HG03378 (cell line): ENCODE results near the gene E2F8.

Experiments used
- ATAC-seq: cut with Tn5 transposase; IDR thresholded peaks from one replicate; pipeline ENCODE4 v1.9.1; 2021; ENCODE audit warnings: mild to moderate bottlenecking, moderate library complexity; ENCODE audit not compliant: unreplicated experiment

E2F8 gene

DNA sequence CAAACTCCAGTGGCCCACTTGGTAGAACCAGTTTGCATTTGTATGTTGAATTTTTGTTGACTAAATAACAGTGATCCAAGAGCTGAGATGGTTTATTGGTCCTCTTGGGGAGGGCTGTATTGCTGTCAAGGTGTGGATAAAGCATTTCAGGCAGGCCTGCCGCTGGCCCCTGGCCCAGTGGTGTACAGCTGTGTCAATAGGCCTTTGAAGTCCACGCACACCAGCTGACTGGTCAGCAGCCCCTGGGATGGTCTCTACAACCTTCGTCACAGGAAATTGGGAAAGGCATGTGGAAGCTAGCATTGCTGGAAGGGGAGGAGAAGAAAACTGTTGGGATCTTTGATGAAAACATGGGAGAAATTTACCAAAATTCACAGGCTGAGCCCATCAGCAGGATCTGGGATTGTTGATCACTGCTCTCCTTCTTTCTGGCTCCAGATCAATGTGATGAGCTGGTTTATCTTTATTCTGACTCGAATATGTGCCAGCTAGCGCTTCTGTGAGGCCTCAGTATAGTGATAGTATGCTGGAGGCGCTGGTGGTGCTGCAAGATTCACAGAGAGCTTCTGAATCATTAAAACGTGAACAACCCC, 12.5 kb upstream of the E2F8 start:
- no peak for ATAC-seq

DNA sequence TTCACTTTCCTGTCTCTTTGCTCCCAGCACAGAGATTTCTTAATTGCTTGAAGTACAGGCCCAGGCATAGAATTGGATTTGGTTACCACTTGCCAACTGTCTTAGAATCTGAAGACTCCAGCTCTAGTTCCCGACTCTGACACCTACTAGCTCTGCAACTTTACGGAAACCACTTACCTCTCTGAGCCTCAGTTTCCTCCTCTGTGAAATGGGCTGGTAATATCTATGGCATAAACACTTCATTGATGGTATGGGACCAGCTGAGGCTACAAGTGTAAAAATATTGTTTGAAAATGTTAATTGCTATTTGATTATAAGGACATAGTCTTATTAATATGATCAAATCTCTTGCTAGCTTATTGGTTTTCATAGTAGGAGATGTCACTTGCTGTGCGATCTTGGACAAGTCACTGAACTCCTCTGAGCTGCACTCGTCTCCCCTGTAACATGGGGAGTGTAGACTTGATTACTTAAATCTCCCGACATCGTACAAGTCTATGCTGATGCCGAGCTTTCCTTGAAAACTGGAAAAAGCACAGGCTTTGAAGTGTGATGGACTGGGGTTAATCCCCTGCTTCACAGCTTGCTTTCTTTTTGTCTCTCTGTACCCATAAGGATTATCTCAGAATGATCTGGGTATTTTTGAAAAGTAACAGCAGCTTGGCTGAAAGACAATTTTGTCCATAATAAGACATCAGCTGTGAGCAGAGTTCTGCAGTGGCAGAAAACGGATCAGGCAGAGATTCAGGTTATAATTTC, 11.8 kb upstream of the E2F8 start:
- ATAC-seq, result no peak

DNA sequence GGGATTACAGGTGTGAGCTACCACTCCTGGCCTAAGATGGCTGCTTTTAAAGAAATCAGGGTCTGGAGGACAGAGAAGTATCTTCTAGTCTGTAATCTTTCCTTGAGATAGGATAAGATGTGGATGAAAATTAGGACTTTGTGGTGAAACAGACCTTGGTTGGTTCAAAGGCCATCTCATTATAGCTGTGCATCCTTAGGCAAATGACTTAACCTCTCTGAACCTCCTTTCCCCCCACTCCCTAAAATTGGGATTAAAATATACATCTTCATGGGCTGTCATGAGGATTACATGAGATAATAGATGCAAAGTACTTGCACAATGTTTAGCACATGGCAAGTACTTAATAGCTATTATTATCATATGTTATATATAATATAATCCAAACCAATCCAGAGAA, 10.8 kb upstream of the E2F8 start:
- ATAC-seq, result no peak

DNA sequence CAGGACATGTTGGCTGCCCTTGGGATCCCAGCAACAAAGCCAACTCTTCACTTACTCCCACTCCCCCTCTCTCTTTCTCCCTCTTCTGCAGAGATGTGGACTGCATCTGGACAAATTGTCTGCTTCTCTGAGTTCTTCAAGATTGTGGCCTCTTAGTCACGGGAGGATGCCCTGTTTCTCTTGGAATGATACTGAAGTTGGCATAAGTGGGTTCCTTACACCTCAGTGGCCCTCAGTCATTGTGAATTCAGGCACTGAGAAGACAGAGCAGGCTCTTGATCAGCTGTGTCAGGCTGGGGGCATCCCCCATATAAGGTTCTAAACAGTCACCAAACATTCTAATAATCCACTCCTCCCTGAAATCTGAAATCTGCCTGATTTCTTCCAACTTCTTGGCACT, 6.1 kb upstream of the E2F8 start:
- ATAC-seq, result no peak

DNA sequence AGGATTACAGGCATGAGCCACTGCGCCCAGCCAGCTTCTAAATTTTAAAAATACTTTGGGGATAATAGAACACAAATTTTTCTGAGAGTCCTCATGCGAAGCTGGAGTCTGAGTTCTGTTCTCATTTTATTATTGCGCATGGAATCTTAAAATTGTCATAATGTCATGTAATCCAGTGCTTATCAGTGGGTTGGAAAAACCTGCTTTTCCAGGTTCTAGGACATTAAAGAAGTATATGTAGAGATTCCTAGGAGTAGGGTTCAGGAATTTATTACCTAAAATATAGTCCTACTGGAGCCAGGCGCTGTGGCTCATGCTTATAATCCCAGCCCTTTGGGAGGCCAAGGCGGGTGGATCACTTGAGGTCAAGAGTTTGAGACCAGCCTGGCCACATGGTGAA, 4.6 kb upstream of the E2F8 start:
- ATAC-seq, result no peak

DNA sequence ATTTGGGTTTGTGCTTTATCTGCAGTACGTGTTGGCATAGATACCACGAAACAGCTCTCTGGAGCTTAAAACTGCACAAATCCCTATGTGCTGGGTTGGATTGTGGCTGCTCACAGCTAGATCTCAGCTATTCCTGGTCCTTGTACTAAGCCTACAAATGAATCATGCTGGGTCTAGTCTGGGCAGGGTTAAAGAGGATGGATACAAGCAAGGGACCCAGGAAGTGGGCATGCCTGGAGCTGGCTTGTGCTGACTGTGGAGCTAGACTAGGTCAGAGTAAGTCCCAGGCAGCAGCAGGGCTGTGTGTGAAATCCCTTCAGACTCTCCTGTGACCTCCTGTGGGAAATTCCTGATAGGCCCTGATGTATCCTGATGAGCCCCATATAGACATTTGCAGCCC, 3.9 kb upstream of the E2F8 start:
- ATAC-seq, result no peak

DNA sequence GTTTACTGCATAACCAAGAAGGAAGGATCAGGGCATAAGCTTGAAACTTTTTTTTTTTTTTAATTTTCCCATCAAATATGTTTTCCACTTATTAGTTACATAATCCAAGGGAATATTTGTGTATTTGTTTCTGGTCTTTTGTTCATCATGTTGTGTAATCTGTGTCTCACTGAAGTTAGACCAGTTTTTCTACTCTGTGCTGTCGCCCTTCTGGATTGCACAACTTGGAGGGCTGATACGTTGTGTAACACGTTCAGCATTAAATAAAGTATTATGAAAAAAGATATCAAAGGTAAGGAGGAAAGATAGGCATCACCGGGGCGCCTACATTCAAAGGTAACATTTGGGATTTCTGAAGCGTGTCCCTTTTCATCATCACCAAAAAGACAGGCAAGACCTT, 3.3 kb upstream of the E2F8 start:
- no peak for ATAC-seq

DNA sequence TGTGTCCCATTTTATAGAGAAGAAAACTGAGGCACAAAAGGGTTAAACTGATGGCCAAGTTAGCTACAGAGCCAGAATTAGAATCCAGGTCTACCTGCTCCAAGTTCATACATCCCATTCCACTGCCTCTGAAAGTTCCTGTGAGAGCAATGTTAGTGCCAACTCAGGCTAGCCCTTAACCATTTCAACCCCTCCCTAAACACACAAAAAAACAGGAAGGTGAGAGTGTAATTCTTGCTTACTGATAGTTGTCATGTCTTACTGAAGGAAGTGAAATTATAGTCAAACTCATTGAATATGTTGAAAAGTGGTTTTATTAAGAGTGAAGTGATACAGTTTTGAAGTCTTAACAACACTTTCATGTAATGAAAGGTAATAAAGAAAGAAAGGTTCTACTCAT, 2.9 kb upstream of the E2F8 start:
- ATAC-seq, result no peak

DNA sequence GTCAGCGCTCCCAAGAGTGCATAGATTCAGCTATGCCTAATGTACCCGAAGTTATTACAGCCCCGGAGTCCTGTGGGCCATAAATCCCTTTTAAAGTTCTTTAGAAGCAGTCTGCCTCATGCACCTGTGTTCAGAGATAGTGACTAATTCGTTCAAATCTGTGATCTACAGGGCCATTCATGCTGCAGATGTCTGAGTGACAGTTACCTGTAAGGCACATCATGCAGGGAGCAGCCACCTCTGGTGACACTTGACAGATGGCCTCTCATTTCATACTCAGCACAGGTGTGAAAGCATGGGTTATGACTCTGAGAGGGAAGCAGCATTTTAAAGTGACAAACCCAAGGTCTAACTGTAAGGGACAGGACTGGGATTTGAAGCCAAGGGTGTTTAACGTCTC, 2.4 kb upstream of the E2F8 start:
- no peak for ATAC-seq

DNA sequence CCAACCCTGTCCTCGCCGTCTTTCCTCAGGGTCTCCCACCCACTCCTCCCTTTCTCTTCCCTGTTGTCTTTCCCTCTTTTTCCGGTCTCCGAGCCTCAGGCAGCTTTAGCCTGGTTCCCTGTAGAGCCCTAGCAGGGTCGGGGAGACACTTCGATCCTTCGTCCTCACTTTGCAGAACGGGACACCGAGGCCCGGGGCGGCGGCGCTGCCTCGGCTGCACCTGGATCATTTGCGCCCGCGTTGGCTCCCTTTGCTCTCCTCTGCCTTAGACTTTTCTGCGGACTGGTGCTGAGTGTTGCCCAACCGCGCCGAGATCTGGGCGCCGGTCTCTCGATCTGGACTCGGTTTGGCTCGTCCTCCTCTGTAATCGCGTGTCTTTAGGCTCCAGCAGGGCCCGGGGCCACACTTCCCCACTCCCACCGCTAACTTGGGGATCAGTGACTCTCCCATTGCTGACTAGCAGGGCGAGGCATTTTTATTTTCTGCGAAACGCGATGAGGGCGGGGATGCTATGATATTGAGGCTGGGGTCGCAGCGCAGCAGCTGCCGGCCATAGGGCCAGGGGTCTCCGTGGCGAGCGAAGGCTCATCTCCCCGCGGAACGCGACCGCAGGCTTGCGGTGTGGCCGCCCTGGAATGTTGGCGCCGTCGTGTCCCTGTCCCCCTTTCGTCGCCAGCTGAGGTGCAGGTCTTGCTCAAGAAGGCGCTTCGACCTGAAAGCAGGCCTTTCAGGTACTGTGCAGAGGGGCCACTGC, 1.6 kb upstream of the E2F8 start:
- ATAC-seq, result no peak

DNA sequence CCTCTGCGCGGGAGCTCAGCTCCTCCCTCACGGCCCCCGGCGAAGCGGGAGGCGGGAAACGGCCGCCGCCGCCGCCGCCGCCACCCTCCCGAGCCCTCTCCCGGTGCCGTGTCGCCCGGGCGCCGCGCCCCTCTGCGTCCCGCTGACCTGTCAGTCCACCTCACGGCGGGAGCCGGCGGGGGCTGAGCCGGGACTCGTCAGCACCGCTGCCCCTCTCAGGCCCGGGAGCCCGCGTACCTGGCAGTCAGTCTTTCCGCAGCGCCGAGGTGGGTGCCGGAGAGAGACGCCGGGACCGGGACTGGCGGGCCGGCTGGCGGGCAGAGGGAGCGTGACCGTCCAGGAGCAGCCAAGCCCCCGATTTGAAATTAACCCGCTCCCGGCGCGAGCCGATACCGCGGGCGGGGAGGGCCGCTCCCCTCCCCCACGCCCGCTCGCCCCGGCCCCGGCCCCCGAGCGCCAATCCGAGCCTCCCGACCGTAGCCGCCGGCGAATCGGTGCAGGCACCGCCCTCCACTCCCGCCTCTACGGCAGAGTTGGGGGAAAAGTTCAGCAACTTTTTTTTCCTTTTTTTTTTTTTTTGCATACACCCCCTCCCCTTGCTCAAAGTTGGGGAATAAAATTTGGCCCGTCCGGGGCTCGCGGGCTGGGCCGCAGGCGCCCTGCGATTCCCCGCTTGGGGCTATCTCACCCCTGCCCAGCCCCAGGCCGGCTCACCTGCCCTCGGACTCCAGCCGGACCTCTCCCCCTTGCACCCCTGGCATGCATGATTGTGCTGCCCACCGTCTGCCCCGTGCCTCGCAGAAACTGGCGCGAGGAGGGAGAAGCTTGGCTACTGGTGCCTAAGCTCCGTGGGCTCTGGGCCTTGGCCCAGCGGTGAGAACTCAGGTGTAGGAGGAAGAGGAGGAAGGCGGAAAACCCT, 774 bp upstream of the E2F8 start:
- ATAC-seq, result peak; percentile 26

DNA sequence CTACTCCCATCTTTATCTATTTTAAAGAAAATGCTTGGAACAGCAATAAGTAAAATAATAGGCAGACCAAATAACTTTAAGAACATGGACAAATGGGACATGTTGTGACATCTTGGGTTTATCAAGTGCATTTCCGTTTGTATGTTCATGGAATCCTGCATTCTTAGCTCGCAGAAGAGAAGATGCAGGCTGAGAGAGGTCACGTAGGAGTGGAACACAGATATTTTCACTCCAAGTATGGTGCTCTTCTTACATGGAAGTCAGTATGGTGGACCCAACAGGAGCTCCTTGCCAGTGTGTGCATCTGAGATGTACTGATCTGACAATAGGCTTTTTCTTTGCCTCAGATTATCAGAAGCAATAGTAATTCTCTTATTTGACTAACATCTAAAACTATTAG, 1.7 kb downstream of the E2F8 start:
- no peak for ATAC-seq

DNA sequence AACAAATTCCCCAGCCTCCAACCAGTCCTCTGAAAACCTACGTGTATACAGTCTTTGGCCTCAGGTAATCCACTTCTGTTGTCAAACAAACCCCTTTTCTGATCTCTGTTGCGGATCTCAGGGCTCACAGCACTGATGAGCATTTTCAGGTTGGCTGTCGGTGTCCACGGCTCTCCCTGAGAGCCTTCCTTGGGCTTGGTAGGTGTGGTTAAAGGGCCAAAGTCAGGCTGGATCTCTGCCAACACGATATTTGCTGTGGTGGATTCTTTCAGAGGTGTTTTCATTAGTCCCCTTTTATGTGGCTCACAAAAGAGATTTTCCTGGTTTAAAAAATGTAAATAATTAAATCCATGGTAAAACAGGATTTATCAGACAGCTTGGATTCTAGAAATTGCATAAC, 2.9 kb downstream of the E2F8 start:
- no peak for ATAC-seq

DNA sequence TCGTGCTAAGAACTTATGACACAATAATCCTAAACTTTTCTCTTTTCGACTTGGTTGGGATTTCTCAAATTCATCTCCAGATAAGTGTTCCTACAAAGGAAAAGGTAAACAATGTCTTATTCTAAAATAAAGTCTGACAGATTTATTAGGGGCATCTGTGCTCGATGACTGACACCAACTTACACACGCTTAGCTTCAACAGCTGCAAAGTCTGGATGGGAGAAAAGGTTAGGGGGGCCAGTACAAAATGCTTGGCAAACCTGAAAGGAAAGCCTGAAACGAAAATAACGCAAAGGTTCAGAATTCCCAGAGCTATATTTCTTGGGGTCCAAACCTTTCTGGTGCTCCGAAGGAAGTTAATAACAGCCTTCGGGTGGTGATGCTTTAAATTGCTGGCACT, 3.4 kb downstream of the E2F8 start:
- ATAC-seq, result no peak

DNA sequence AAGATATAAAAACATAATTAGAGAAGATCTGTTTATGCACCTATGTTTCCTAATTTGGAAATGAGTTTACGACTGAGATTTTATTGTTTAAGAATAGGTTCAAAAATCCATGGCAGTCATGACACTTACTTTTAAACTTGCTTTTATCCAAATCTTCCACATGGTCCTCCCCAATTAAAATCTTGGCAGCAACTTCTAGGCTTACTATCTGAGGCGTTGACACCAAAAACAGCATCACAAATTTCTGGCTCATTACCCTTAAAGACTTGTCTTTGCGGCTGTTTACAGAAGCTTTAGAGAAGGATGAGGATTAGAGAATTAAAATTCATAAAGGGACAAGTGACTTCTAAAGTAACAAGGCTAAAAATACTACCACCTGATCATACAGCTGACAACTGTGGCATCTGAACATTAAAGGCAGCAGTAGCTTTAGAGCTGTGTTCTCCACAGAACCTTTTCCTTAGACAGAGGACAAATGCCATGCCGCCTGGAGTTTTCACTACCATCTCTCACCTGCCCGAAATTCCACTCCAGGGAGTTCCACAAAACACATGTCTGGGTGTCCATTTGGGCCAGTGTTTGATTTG, 6.4 kb downstream of the E2F8 start:
- ATAC-seq, result no peak

DNA sequence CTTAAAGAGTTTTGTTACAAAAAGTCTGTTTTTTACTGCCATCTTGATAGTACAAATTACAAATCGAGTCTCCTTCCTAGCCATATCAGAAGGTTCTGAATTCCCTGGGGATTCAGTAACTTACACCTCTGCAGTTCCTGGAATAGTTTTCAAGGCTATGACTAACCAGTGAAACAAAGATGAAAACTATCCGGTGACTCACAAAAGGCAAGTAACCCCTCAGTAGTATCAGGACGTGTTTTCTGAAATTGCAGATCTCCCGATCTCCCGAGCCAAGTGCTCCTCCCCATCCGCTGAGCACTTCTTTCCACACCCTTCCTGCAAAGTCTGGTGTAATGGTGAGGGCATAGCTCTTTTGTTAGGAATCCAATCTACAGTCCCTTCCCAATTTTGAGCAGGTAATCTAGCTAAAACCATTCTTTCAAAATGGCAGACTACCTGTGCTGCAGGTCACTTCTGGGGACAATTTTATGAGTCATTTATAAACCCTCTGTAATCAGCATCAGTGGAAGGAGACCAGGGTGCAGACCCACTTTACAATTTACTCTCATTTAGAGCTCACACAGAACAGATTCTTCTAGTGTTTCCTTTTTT, 7.7 kb downstream of the E2F8 start:
- no peak for ATAC-seq

DNA sequence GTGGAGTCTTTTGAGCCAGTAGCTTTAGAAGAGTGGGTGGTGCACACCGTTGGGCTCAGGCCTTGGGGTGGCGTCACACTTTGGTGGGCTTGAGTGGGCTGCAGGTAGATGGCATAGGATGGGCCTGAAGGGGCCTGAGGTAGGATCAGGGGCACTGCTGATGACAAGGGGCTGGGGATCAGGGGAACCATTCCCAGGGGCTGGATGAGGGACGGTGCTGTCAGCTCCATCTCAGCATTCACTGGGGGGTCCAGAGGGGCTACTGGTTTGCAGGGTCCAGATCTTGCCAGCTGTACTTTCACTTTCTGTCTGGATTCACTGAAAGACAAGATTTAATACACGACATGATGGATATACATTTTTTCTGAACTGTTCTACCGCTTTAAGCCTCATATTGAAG, 11.1 kb downstream of the E2F8 start:
- no peak for ATAC-seq

DNA sequence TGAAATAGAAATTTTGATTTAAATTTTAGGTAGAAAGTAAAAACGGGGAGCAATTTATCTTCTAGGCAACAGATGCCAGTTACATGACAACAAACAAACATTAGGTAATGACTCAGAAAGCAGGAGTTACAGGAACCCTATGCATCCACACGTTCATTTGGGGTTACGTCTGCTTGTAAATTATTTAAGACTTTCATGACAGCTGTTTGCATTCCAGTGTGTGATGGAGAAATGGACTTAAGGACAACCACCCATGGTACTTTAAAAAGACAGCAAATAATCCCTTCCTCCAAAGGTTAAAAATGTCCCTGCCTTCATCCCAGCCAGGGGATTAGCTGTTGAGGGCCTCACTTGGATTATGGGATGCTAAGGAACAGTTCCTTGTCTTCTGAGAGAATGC, 11.8 kb downstream of the E2F8 start:
- no peak for ATAC-seq

DNA sequence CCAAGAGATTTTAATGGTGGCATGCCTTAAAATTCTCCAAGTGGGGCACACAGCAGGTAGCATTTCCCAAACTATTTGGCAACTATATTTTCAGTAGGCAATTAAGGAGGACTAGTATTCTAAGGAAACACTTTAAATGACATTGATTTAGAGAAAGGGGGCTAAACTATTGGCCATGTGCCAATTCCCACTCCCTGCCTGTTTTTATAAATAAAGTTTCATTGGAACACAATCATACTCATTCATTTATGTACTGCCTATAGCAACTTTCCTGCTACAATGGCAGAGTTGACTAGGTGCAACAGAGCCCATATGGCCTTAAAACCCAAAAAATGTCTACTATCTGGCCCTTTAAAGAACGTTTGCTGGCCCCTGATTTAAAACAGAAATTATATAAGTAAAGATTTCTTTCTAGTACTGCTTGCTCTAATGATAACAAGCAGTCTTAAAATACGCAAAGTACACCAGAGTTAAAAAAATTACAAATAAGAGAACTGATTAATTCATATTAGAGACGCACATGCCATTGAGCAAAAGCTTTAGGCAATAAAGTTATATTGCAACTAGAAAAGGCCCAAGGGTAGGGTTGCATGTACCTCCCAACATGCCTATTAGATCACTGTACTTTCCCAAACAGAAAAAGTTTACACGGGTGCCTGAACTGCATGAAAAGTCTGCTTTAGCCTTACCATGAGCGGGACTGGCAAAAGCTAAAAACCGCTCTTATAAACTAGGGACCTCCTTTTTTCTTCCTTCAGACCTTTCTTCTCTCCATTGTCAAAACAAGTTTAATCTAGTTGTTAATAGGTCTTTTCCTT, 14.2 kb downstream of the E2F8 start:
- no peak for ATAC-seq

DNA sequence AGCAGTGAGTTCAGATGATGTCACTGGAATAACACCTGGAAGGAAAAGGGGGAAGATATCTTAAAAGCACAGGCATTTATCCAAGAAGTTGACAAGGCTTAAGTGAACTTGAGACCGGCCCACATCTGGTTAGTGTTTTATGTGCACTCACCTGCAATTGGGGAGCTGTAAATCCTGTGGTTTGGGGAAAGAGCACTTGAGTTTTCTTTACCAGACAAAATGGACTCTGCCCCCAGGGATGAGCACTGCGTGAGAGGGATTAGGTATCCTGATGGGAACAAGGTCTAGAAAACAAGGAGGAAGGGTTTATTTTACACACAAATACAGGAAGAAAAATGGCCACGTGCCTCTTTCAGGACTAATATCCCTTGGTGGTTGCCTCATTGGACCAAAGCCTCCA, 15.2 kb downstream of the E2F8 start:
- ATAC-seq, result no peak
